ENCODE data around the gene SEC14L2. TPM values are rescaled to one million over a fixed set of nuclear protein-coding genes. Genes with fewer than 3 reads are reported as not detected.

The SEC14L2 gene
- 13.1 and 15.8 TPM in 2 replicates for total RNA-seq (2014; rRNA removed; shearing (Covaris generic))

GRCh38 chr22:30396871-30397655, at the start of gene SEC14L2:
Gene SEC14L2, plus strand, starts transcription at chr22:30397018. Its CDS starts 99 bp downstream, at chr22:30397117.
- peak; percentile 87 for DNase-seq (ENCODE audit: low spot score)
- in situ Hi-C loops (cut with HindIII; ENCODE audit: low sequenced_read_pairs) = no loop called here

GRCh38 chr22:30347255-30347892, 49.4 kb upstream of the SEC14L2 start:
- in situ Hi-C loops (cut with HindIII; ENCODE audit: low sequenced_read_pairs) = no loop called here
- DNase-seq (ENCODE audit: low spot score) = no peak

GRCh38 chr22:30348404-30348803, 48.4 kb upstream of the SEC14L2 start:
- in situ Hi-C loops (cut with HindIII; ENCODE audit: low sequenced_read_pairs) = no loop called here
- DNase-seq (ENCODE audit: low spot score) = no peak

- in situ Hi-C loops (cut with HindIII; ENCODE audit: low sequenced_read_pairs) = no loop called here
- no peak for DNase-seq (ENCODE audit: low spot score)
Observed at GRCh38 chr22:30348809-30349208, 48.0 kb upstream of the SEC14L2 start.

- in situ Hi-C loops (cut with HindIII; ENCODE audit: low sequenced_read_pairs) = no loop called here
- no peak for DNase-seq (ENCODE audit: low spot score)
Observed at GRCh38 chr22:30351226-30351625, 45.6 kb upstream of the SEC14L2 start.

- in situ Hi-C loops (cut with HindIII; ENCODE audit: low sequenced_read_pairs) = no loop called here
- no peak for DNase-seq (ENCODE audit: low spot score)
Observed at GRCh38 chr22:30354644-30355043, 42.2 kb upstream of the SEC14L2 start.

GRCh38 chr22:30356449-30357235, 40.2 kb upstream of the SEC14L2 start, which contains the start of the genes CCDC157 and SF3A1:
Gene CCDC157, plus strand, starts transcription at chr22:30357007. Its CDS starts 8,994 bp downstream, at chr22:30366001.
Gene SF3A1, minus strand, starts transcription at chr22:30356894. Its CDS starts 102 bp downstream, at chr22:30356792.
- in situ Hi-C loops (cut with HindIII; ENCODE audit: low sequenced_read_pairs) = no loop called here
- DNase-seq (ENCODE audit: low spot score) = peak; percentile 92

- in situ Hi-C loops (cut with HindIII; ENCODE audit: low sequenced_read_pairs) = no loop called here
- DNase-seq (ENCODE audit: low spot score) = no peak
Observed at GRCh38 chr22:30357236-30357570, 39.6 kb upstream of the SEC14L2 start.

- no peak for DNase-seq (ENCODE audit: low spot score)
- in situ Hi-C loops (cut with HindIII; ENCODE audit: low sequenced_read_pairs) = no loop called here
Observed at GRCh38 chr22:30357650-30358215, 39.1 kb upstream of the SEC14L2 start.

- in situ Hi-C loops (cut with HindIII; ENCODE audit: low sequenced_read_pairs) = no loop called here
- DNase-seq (ENCODE audit: low spot score) = no peak
Observed at GRCh38 chr22:30358541-30358940, 38.3 kb upstream of the SEC14L2 start.

GRCh38 chr22:30361916-30362650, 34.7 kb upstream of the SEC14L2 start:
- in situ Hi-C loops (cut with HindIII; ENCODE audit: low sequenced_read_pairs) = no loop called here
- no peak for DNase-seq (ENCODE audit: low spot score)

GRCh38 chr22:30362651-30363281, 34.1 kb upstream of the SEC14L2 start:
- DNase-seq (ENCODE audit: low spot score) = no peak

GRCh38 chr22:30365891-30366290, 30.9 kb upstream of the SEC14L2 start:
- no peak for DNase-seq (ENCODE audit: low spot score)
- in situ Hi-C loops (cut with HindIII; ENCODE audit: low sequenced_read_pairs) = no loop called here

More at GRCh38 chr22:30362651-30363281, 34.1 kb upstream of the SEC14L2 start:
- in situ Hi-C loops (cut with HindIII; ENCODE audit: low sequenced_read_pairs) = no loop called here

- in situ Hi-C loops (cut with HindIII; ENCODE audit: low sequenced_read_pairs) = no loop called here
- no peak for DNase-seq (ENCODE audit: low spot score)
Observed at GRCh38 chr22:30368420-30368819, 28.4 kb upstream of the SEC14L2 start.

GRCh38 chr22:30370641-30371230, 26.1 kb upstream of the SEC14L2 start:
- in situ Hi-C loops (cut with HindIII; ENCODE audit: low sequenced_read_pairs) = no loop called here
- no peak for DNase-seq (ENCODE audit: low spot score)

GRCh38 chr22:30371321-30371720, 25.5 kb upstream of the SEC14L2 start:
- in situ Hi-C loops (cut with HindIII; ENCODE audit: low sequenced_read_pairs) = no loop called here

GRCh38 chr22:30371981-30372380, 24.8 kb upstream of the SEC14L2 start:
- in situ Hi-C loops (cut with HindIII; ENCODE audit: low sequenced_read_pairs) = no loop called here
- no peak for DNase-seq (ENCODE audit: low spot score)

More at GRCh38 chr22:30371321-30371720, 25.5 kb upstream of the SEC14L2 start:
- DNase-seq (ENCODE audit: low spot score) = no peak

GRCh38 chr22:30372915-30373314, 23.9 kb upstream of the SEC14L2 start:
- in situ Hi-C loops (cut with HindIII; ENCODE audit: low sequenced_read_pairs) = no loop called here
- no peak for DNase-seq (ENCODE audit: low spot score)
